Activated T-cell treated with anti-CD3 and anti-CD28 coated beads for 24 hours (primary cell): Measurements from ENCODE around the gene TOGARAM1.

Source experiments
- DNase-seq: peaks from one replicate; pipeline ENCODE4 v3.0.0-alpha.2; 2020; ENCODE audit warnings: low read depth

The TOGARAM1 gene

DNA sequence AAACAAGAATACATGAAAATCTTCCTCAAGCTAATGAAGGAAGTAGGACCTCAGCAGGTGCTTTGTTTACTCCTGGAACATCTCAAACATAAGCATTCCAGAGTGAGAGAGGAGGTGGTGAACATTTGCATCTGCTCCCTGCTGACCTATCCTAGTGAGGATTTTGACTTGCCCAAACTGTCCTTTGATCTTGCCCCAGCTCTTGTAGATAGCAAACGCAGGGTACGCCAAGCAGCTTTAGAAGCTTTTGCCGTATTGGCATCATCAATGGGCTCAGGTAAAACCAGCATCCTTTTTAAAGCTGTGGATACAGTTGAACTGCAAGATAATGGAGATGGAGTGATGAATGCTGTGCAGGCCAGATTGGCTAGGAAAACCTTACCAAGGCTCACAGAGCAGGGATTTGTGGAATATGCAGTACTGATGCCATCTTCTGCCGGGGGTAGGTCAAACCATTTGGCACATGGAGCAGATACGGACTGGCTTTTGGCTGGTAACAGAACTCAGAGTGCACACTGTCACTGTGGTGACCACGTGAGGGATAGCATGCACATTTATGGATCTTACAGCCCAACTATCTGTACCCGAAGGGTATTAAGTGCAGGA, 1.9 kb downstream of the TOGARAM1 start:
- no peak for DNase-seq

DNA sequence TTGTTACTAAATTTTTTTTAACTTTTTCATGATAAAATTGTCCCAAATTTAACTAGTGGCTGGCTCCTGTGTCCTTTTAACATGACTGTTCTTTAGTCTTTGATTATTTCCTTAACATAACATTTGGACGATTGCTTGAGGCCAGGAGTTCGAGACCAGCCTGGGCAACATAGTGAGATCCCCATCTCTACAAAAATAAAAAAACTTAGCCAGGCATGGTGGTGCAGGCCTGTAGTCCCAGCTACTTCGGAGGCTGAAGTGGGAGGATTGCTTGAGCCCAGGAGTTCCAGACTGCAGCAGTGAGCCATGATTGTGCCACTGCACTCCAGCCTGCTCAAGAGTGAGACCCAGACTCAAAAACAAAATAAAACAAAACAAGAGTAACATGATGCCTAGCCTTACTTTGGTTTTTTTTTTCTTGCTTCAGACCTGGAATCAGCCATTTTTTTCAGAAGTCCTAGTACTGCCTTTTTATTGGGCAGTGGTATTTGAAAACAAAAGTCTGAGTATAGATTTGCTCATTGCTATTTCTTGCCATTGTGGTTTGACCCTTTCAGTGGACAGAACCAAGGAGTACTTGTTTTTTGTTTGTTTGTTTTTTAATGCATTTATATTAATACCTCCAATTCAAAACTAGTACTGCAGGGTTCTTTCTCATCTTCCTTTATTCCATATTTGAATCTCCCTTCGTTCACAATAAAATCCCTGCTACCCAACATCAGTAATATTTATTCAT, 4.8 kb downstream of the TOGARAM1 start:
- no peak for DNase-seq

DNA sequence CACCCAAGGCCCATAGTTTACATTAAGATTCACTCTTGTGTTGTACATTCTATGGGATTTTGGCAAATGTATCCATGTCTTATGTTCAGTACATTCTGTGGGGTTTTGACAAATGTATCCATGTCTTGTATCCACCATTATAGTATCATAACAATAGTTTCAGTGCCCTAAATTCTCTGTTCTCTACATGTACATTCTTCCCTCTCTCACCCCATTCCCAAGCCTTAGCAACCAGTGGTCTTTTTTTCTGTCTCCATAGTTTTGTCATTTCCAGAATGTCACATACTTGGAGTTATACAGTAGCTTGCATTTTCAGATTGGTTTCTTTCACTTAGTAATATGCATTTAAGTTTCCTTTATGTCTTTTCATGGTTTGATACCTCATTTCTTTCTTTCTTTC, 6.7 kb downstream of the TOGARAM1 start:
- no peak for DNase-seq

DNA sequence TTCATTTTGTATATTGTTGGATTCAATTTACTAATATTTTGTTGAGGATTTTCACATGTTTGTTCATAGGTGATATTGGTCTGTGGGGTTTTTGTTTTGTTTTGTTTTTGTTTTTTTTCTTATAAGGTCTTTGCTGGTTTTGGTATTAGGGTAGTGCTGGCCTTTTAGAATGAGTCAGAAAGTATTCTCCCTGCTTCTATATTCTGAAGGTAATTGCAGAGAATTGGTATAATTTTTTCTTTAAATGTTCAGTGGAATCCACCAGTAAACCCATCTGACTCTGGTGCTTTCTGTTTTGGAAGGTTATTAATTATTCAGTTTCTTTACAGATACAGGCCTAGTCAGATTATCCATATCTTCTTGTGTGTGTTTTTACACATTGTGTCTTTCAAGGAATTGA, 8.9 kb downstream of the TOGARAM1 start:
- no peak for DNase-seq

DNA sequence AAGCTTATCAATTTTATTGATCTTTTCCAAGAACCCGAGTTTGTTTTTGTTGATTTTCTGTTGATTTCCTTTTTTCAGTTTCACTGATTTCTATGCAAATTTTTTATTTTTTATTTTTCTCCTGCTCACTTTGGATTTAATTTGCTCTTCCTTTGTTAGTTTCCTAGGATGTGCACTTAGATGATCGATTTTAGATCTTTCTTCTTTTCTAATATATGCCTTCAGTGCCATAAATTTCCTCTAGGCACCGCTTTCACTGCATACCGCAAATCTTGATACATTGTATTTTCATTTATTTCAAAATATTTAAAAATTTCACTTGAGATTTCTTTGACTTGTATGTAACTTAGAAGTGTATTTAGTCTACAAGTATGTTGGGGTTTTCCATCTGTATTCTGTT, 9.5 kb downstream of the TOGARAM1 start:
- no peak for DNase-seq

DNA sequence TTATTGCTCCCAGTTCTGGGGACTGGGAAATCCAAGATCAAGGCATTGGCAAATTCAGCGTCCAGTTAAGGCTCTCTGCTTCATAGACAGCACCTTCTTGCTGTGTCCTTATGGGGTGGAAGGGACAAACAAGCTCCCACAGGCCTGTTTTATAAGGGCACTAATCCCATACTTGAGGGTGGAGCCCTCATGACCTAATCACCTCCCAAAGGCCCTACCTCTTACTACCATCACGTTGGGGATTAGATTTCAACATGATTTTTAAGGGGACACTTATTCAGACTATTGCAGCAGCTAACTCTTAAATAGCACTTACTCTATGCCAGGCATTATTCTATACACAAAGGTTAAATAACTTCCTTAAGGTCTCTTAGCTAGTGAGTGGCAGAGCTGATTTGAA, 17.3 kb downstream of the TOGARAM1 start:
- no peak for DNase-seq

DNA sequence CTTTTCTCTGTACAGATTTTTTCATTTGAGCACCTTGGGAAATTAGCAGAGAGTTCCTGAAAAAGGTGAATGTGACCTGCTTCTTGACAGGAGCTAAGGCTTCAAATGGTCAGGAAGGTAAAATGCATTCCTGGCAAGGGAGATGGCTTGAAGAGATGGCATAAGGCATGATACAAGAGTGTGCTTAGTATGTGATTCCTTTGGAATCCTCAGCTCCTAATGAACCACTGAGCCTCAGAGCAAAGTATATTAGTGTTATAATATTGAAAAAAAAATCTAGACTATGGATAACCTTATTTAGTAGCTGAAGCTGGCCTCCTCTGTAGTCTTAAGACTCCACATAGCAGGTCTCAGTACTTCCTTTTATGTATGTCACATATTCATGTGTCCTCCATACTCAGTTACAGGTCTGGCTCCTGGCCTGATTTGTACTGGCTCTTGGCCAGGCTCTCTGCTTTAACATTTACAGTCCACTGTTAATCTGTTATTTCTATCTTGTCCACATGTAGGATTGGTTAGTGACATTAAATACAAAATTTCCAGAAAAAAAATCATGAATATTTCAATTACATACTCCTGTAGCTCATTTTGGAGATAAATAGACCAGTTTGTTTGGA, 17.9 kb downstream of the TOGARAM1 start:
- DNase-seq: no peak

DNA sequence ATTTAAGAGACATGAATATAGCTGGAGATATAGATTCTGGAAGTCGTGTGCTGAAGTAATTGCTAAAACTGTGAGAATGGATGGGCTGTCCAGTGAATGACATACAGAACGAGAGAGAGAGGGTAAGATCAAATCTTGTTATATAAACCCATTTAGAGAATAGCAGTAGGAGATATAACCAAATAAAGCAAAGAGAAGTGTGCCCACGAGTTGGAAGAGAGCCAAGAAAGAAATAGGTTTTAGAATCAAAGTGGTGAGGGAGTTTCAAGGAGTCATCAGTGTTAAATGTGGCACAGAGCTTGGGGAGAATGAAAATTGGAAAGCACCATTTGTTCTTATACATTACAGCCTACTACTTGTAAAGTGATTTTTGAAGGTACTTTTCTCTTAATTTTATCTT, 19.2 kb downstream of the TOGARAM1 start:
- DNase-seq: no peak

DNA sequence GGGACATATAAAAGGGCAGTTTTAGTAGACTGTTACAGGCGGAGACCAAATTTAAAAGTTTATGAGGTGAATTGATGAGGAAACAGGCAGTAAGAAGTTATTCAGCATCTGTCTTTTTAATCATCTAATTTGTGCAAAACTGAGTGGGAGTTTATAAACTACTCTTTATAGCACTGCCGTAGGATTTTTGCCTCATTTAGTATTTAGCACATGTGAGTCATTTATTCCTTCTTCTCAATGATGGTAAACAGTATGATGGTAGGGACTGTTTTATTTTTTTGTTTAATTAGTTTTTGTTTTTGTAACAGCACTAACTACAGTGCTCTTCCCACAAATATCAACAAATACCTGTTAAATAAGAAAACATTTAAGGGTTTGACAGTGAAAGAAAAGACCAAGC, 20.6 kb downstream of the TOGARAM1 start:
- no peak for DNase-seq

DNA sequence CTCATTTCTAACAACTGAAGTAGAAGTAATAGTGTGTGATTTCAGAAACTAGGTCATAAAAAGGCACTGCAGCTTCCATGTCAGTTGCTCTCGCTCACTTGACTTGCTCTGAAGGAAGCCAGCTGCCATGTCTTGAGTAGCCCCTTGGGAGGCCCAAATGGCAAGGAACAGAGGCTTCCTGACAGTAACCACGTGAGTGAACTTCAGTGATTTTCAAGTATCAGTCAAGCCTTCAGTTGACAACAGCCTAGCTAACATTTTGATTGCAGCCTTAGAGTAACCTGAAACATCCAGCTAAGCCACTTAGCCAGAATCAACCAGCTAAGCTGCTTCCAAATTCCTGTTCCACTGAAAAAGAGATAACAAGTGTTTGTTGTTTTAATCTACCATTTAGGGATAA, 26.7 kb downstream of the TOGARAM1 start:
- no peak for DNase-seq

DNA sequence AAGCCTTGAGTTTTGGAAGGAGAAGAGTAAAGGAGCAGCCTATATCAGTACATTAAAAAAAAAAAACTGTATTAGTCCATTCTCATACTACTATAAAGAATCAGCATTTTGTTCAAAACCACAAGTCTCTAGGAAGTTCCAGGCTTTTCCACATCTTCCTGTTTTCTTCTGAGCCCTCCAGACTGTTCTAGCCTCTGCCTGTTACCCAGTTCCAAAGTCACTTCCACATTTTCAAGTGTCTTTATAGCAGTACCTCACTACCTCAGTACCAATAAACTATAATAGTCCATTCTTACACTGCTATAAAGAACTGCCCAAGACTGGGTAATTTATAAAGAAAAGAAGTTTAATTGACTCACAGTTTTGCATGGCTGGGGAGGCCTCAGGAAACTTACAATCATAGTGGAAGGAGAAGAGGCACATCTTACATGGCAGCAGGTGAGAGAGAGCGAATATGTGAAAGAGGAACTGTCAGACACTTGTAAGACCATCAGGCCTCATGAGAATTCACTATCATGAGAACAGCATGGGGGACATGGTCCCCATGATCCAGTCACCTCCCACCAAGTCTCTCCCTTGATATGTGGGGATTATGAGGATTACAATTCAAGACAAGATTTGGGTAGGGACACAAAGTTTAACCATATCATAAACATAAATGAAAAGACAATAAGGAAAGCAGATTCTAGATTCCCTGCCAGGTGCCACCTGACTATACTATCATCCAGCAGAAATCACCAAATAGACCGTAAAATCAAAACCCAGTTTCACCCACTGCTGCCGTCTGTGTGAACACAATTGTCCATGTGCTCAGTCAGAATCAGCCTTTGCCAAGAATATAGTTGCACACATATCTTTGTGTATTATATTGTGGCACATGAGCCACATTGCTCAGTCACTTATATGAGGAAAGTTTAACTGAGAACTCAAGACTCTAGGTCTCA, 27.8 kb downstream of the TOGARAM1 start:
- no peak for DNase-seq

DNA sequence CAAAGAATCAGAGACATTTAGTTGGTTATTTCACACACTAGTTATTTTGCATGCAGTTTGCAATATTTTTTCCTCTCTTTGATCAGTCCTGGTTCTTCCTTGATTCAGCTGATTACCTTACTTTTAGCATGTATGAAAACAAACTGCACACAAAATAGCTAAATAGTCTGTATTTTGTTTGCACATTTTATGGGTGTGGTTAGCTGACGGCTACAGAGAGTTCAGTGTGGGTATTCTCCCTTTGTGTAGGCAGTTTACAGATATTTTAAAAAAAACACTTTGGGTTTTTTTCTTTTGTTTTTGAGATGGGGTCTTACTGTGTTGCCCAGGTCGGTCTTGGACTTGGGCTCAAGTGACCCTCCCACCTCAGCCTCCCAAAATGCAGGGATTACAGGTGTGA, 28.5 kb downstream of the TOGARAM1 start:
- DNase-seq: no peak

DNA sequence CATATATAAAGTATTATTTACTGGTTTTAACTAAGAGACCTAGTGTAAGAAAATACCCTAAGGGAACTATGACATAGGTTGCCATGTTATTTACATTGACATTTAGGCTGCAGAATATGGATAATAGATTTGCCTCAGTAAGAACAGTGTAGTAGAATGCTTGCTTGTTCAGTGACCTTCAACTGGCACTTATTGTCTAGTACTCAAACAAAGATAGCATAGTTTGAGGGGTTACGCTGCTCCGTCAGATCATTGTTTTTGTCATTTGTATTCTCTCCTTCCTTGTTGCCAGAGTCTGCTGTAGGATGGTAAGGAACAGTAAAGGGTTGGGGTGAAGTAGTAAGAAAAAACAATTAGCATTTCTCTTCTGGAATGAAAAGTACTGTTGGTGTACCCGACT, 33.2 kb downstream of the TOGARAM1 start:
- DNase-seq: no peak

DNA sequence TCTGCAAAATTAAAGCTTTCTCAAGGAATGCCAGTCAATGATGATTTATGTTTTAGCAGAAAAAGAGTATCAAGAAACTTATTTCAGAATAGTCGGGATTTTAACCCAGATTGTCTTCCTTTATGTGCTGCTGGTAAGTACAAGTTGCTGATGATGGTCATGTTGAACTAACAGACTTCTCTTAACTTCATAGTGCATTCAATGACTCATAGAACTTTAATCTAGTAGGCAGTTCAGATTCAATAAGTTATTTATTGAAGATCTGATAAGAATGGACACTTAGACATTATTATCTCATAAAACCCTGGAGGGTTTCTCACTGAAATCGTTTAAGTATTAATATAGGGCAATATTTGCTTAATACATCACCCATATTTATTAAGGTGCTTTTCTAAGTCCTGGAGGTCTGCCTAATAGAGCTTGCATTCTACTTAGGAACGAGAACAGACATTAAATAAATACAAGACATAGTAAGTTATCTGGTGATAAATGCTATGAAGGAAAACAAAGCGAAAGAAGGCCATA, 33.8 kb downstream of the TOGARAM1 start:
- no peak for DNase-seq

DNA sequence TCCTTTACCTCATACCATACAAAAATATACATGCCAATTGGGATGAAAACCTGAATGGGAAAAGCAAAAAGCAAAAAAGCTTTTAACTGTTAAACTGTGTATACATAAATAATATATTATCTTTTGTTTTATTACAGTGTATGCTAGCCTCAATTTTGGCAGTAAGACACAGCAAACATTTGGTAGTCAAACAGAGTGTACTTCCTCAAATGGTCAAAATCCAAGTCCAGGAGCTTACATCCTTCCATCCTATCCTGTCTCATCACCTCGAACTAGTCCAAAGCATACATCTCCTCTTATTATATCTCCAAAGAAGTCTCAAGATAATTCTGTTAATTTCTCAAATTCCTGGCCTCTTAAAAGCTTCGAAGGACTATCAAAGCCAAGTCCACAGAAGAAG, 41.9 kb downstream of the TOGARAM1 start:
- DNase-seq: no peak

DNA sequence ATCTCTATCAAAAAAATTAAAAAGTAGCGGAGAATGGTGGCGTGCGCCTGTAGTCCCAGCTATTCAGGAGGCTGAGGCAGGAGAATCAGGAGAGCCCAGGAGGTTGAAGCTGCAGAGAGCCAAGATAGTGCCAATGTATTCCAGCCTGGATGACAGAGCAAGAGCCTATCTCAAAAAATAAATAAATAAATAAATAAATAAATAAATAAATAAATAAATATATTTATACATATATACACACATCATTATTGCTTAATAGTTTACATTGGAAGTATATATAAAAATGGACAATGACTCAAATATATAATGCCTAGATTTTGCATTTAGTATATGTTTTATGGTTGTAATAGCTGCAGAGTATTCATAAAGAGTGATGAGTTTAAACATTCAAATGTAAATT, 53.1 kb downstream of the TOGARAM1 start:
- DNase-seq: no peak

DNA sequence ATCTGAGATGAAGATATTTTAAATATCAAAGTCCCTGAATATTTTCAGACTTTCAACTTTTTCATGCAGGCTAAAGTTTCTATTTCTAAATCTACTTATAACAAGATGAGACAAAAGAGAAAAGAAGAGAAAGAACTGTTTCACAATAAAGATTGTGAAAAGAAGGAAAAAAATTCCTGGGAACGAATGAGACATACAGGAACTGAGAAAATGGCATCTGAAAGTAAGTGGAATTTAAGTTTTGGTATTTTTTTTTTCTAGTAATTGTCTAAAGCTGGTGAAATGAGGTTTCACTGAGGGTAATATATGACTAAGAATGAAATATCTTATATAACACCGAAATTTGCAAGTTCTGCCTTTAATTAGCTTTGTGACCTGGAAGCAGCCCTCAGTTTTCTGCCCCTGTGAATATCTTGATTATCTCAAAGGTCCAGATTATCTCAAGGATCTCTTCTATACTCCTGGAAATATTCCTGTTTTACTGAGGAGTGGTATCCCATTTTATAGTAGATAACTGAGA, 66.2 kb downstream of the TOGARAM1 start:
- DNase-seq: no peak

DNA sequence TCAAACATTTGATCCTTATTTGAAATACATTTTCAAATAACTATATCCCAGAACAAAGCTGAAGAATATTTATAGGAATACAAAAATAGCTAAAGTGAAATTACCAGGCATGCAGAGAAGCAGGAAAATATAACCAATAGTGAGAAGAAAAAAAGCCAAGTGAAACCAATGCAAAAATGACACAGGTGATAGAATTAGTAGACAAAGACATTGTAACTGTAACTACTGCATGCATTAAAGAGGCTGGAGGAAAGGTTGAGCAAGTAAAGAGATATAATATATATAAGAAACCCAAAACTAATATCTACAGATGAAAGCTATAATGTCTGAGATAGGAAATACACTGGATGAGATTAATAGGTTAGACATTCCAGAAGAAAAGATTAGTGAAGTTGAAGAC, 72.7 kb downstream of the TOGARAM1 start:
- DNase-seq: no peak

DNA sequence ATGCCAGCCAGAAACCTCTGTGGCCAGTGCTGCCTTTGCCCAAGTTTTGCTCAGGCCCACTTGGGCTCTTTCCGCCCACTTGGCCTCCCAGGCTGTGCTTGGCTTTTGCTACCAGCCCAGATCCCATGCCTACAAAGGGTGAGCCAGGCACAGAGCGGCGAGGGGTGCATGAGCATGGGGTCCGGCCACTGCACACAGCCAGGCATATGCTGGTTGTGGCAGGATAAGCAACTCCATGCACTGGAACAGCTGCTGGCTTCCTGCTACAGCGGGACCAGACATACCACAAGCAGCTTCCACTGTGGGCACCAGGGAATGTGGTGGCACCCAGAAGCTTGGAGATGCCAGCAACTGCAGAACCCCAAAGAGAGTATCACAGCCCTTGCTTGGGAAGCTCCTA, 76.3 kb downstream of the TOGARAM1 start:
- no peak for DNase-seq

DNA sequence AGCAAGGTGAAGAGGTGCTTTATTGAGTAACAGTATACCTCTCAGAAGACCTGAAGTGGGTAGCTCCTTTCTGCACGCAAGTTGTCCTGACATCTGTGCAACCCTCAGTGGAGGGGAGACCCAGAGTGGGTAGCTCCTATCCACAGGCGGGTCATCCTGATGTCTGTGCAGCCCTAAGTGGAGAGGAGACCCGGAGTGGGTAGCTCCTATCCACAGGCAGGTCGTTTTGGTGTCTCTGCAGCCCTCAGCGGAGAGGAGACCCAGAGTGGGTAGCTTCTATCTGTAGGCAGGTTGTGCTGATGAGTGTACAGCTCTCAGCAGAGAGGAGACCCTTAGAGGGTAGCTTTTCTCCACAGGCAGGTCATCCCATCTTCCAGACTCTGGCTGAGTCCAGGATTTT, 76.9 kb downstream of the TOGARAM1 start:
- no peak for DNase-seq

DNA sequence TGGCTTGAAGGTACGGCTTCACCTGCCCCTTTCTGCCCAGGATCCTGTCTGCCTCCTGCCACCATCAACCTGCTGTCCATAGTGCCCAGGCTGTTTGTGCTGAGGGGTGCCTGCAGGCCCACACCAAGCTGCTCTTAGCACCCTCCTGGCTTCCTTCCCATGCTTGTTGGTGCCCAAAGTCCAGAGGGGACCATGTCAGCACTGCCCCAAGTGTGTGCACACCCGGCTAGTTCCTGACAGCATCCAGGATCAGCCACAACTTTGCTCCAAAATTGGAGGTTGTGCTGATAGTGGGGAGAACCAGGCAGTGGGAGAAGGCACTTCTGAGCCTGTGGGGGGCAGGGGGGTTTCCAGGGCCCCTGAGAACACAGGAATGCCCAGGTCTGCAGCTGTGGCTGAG, 77.4 kb downstream of the TOGARAM1 start:
- no peak for DNase-seq

DNA sequence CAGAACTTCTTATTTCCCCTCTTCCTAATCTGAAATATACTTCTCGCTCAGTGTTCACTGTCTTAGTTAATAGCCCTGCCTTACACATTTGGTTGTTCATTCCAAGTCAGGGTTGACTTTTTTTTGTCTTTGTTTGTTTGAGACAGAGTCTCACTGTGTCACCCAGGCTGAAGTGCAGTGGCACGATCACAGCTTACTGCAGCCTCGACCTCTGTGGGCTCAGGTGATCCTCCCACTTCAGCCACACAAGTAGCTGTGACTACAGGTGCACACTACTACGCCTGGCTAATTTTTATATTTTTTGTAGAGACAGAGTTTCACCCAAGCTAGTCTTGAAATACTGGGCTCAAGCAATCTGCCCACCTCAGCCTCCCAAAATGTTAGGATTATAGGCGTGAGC, 79.7 kb downstream of the TOGARAM1 start:
- no peak for DNase-seq
